VCaP (cell line): ENCODE measurements around the gene FLNA.
"Not testable (repeated sequence)": the region's sequence is repeated elsewhere in the genome, so short reads cannot be mapped to it uniquely, and the experiment has no call there.

ENCODE experiments used
- H3K27ac ChIP-seq: fragments of 450-650 bp; 2 replicates; pipeline ENCODE4 v1.5.1; 2017
- CTCF ChIP-seq: fragments of 450-650 bp; conservative IDR thresholded peaks from 2 replicates; pipeline ENCODE4 v1.5.1; 2017; ENCODE audit warnings: mild to moderate bottlenecking, moderate library complexity

Gene FLNA

DNA sequence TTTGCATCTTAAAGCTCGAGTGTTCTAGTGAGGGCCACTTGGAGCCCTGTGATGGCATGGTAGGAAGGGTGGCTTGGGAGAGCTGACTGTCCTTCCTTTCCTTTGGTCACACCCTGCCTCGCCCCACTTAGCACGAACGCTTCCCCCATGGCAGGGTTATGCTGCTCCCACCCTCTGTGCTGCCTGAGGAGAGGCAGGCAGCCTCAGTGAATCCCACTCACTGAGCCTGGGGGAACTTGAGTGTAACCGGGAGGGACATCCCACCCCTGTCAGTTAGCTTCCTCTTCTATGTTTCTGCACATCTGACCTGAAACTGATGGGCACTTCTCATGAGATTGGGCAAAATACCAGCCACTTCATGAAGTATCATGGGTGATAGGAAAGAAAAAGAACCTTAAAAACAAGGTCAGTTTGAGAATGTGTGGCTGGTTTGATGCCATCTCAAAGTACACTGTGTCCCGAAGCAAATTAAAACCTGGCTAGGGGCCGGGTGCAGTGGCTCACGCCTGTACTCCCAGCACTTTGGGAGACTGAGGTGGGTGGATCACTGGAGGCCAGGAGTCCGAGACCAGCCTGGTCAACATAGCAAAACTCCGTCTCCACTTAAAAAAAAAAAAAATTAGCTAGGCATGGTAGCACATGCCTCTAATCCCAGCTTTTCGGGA, 68.8 kb downstream of the FLNA start:
- no peak for TF ChIP-seq CTCF
- no peak overlapping the region for H3K27ac ChIP-seq

GRCh38 chrX:154304846-154305245, 69.6 kb downstream of the FLNA start:
- TF ChIP-seq CTCF, result no peak
- H3K27ac ChIP-seq, result no peak overlapping the region

DNA sequence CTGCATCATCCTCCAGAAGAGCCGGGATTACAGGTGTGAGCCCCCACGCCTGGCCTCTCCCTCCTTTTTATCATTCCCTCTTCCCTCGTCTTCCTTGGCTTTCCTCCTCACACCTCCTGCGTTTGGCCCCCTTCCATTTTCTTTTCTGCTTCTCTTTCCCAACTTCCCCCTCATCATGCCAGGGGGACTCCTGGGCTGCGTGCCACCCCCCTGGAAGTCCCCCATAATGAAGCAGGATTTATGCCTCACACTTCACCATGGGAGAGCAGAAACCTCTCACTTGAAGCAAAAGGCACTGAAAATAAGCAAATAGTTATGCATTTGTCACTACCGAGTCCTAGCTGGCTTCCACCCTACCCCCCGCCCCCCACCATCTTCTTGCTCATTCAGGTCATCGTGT, 71.0 kb downstream of the FLNA start:
- no peak overlapping the region for H3K27ac ChIP-seq
- no peak for TF ChIP-seq CTCF

- H3K27ac ChIP-seq, result not testable (repeated sequence)
These were observed 71.4 kb downstream of the FLNA start for GRCh38 chrX:154302998-154303397.

- TF ChIP-seq CTCF, result no peak
These were observed 73.6 kb downstream of the FLNA start for GRCh38 chrX:154300816-154301215.

More at GRCh38 chrX:154300816-154301215, 73.6 kb downstream of the FLNA start:
- H3K27ac ChIP-seq, result no peak overlapping the region
